ENCODE measurements around the gene SRCAP.

Gene SRCAP

DNA sequence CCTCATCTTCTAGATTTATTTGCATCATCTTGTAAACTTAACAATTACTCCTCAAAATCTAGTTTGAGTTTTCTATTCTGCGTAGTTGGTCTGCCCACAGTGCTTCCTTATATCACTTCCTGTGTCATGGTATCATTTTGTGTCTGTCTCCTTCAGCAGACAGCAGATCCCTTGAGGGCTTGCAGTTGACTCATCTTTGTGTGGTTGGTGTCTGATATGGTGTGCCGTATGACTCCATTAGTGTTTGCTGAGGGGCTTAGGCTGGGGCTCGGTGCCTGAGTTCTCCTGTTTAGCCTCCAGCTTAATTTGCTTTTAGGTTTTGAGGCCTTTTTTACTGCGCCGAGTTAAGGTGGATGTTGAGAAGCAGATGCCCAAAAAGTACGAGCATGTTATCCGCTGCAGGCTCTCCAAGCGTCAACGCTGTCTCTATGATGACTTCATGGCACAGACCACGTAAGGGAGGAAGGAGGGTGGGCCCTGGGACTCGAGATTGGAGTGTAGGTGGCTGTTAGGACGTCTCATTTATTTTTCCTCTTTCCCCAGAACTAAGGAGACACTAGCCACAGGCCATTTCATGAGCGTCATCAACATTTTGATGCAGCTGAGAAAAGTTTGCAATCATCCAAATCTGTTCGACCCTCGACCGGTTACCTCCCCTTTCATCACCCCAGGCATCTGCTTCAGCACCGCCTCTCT, 16.9 kb downstream of the SRCAP start:
- H3K4me3 Mint-ChIP-seq = no peak overlapping the region
- no peaks in the 10 kb centered on the region for H3K9me3 Mint-ChIP-seq
- no peaks in the 10 kb centered on the region for H3K27me3 Mint-ChIP-seq (ENCODE audit: low read depth)
- no peak overlapping the region for H3K27ac Mint-ChIP-seq
- no peaks in the 10 kb centered on the region for H3K4me1 Mint-ChIP-seq
- no peak for TF ChIP-seq CTCF (IDR thresholded peaks at IDR 0.05; ENCODE audit: unreplicated experiment in 3 of 3)
- peaks cover 75% of the 10 kb centered on the region for H3K36me3 Mint-ChIP-seq (ENCODE audit: low read depth)

GRCh38 chr16:30720086-30720485, 21.1 kb downstream of the SRCAP start:
- Mint-ChIP-seq H3K4me1 (no peaks in the 10 kb centered on the region), H3K36me3 (ENCODE audit: low read depth) (peaks cover 83% of the 10 kb centered on the region), H3K4me3 (no peak overlapping the region), H3K27ac (no peak overlapping the region), H3K9me3 (no peaks in the 10 kb centered on the region), H3K27me3 (ENCODE audit: low read depth) (no peaks in the 10 kb centered on the region)
- TF ChIP-seq CTCF (IDR thresholded peaks at IDR 0.05; ENCODE audit: unreplicated experiment in 3 of 3) = no peak

DNA sequence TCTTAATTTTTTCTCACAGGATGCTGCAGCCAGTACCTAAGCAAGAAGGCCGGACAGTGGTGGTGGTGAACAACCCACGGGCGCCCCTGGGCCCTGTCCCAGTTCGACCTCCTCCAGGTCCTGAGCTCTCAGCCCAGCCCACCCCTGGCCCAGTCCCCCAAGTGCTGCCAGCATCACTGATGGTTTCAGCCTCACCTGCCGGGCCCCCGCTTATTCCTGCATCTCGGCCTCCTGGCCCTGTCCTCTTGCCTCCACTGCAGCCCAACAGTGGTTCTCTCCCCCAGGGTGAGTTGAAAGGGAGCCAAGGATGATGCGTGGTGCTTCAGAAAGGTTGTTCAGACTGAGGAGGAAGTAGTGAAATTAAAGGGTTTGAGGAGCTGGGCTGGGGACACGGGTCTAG, 21.7 kb downstream of the SRCAP start:
- Mint-ChIP-seq H3K27me3 (ENCODE audit: low read depth) (no peaks in the 10 kb centered on the region), H3K4me3 (no peak overlapping the region), H3K4me1 (no peaks in the 10 kb centered on the region), H3K36me3 (ENCODE audit: low read depth) (peaks cover 84% of the 10 kb centered on the region), H3K9me3 (no peaks in the 10 kb centered on the region), H3K27ac (no peak overlapping the region)
- TF ChIP-seq CTCF (IDR thresholded peaks at IDR 0.05; ENCODE audit: unreplicated experiment in 3 of 3) = no peak

DNA sequence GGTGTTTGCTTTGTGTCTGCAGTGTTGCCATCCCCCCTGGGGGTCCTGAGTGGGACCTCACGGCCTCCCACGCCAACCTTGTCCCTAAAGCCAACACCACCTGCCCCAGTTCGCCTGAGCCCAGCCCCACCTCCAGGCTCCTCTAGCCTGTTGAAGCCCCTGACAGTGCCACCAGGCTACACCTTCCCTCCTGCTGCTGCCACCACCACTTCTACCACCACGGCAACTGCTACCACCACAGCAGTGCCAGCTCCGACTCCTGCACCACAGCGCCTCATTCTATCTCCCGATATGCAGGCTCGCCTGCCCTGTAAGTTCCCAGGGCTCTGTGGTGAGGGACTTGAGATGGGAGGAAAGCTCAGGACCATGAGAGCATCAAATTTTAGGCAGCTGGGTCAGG, 22.2 kb downstream of the SRCAP start:
- no peaks in the 10 kb centered on the region for H3K27me3 Mint-ChIP-seq (ENCODE audit: low read depth)
- no peaks in the 10 kb centered on the region for H3K9me3 Mint-ChIP-seq
- H3K36me3 Mint-ChIP-seq (ENCODE audit: low read depth) = peaks cover 84% of the 10 kb centered on the region
- no peak overlapping the region for H3K27ac Mint-ChIP-seq
- no peak for TF ChIP-seq CTCF (IDR thresholded peaks at IDR 0.05; ENCODE audit: unreplicated experiment in 3 of 3)
- H3K4me3 Mint-ChIP-seq = no peak overlapping the region
- H3K4me1 Mint-ChIP-seq = no peaks in the 10 kb centered on the region

DNA sequence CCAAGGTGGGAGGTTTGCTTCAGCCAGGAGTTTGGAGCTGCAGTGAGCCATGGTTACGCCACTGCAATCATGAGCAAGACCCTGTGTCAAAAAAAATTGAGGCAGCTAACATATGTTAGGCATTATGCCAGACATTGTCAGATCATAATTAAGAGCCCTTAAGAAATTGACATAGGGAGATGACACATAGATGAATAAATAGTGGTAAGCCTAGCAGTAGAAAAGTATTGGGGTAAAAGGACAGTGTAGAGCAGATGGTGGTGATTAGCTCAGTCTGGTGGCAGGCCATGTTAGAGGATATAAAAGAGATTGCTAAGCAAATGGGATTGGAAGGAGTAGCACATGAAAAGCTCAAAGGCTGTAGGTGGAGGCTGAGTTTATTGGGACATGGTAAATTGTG, 22.6 kb downstream of the SRCAP start:
- Mint-ChIP-seq H3K27me3 (ENCODE audit: low read depth) (no peaks in the 10 kb centered on the region), H3K36me3 (ENCODE audit: low read depth) (peaks cover 81% of the 10 kb centered on the region), H3K27ac (no peak overlapping the region), H3K4me3 (no peak overlapping the region), H3K9me3 (no peaks in the 10 kb centered on the region), H3K4me1 (no peaks in the 10 kb centered on the region)
- no peak for TF ChIP-seq CTCF (IDR thresholded peaks at IDR 0.05; ENCODE audit: unreplicated experiment in 3 of 3)

- Mint-ChIP-seq H3K4me1 (no peaks in the 10 kb centered on the region), H3K27me3 (ENCODE audit: low read depth) (no peaks in the 10 kb centered on the region), H3K27ac (peak overlapping the region in 1 of 3 experiments; percentile 35), H3K9me3 (no peaks in the 10 kb centered on the region), H3K4me3 (no peak overlapping the region), H3K36me3 (ENCODE audit: low read depth) (peaks cover 79% of the 10 kb centered on the region)
- no peak for TF ChIP-seq CTCF (IDR thresholded peaks at IDR 0.05; ENCODE audit: unreplicated experiment in 3 of 3)
Measured at GRCh38 chr16:30722443-30722842, 23.5 kb downstream of the SRCAP start.
